ENCODE data around the gene PLCL1. TPM values are rescaled to one million over a fixed set of nuclear protein-coding genes. Genes with fewer than 3 reads are reported as not detected.

PLCL1 gene
- polyA plus RNA-seq, 1 experiment, result 0.09 TPM

DNA sequence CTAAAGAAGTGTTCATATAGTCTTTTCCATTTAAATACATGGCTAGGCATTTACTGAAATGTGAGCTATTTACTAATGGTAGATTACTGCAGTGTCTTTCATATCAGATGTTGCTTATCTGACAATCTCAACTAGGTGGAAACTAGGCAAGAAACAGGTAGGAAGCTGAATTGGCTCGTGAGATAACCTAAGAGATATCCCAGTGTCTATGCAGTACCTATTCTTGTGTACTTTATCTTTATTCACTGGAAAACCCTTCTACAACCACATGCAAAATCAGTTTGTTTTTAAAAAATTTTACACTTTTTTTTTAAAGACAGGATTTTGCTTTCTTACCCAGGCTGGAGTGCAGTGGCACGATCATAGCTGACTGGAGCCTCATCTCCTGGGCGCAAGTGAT is 63.8 kb downstream of the PLCL1 start:
- Histone ChIP-seq H3K36me3 (ENCODE audit: control insufficient read depth, insufficient read depth, low read length) (no peaks in the 10 kb centered on the region), H3K4me3 (ENCODE audit: low read depth, low read length) (no peak overlapping the region), H3K27me3 (ENCODE audit: control insufficient read depth, insufficient read depth, low read length) (no peaks in the 10 kb centered on the region)
- CTCF ChIA-PET, result interaction anchor here (0.6 to 0.7 kb wide), 2 partner anchors 9 to 185 kb away, joined by 3 read pairs; no protein-coding TSS in a partner anchor
- POLR2A ChIA-PET, result no interaction called here
- DNase-seq (ENCODE audit: low read depth), result no peak
- TF ChIP-seq CTCF (IDR thresholded peaks at IDR 0.05; ENCODE audit: insufficient read depth, low read depth, low read length), result no peak

DNA sequence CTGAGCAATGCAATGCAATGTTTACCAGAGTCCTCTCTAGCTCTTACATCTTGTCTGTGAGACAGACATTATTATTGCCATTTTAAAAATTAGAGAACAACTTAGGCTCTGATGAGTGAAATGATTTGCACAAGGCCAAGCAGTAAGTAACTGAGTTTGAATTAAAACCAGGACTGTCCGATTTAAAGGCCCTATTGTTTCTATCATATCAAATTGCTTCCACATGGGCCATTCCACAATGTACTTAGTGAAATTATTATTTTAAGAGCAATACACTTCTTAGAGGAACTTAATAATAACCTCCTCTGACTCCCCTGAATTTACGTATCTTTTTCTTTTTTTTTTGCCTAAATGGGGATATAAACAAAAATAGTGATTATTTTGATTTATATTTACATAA is 64.6 kb downstream of the PLCL1 start:
- H3K27me3 ChIP-seq (ENCODE audit: control insufficient read depth, insufficient read depth, low read length), result no peaks in the 10 kb centered on the region
- POLR2A ChIA-PET, result no interaction called here
- no peak for TF ChIP-seq CTCF (IDR thresholded peaks at IDR 0.05; ENCODE audit: insufficient read depth, low read depth, low read length)
- CTCF ChIA-PET, result interaction anchor here (0.7 kb wide), 1 partner anchor 185 kb away, joined by 3 read pairs; no protein-coding TSS in a partner anchor
- no peaks in the 10 kb centered on the region for H3K36me3 ChIP-seq (ENCODE audit: control insufficient read depth, insufficient read depth, low read length)
- H3K4me3 ChIP-seq (ENCODE audit: low read depth, low read length), result no peak overlapping the region
- no peak for DNase-seq (ENCODE audit: low read depth)

GRCh38 chr2:197869501-197870111 is 65.2 kb downstream of the PLCL1 start:
- Histone ChIP-seq H3K27me3 (ENCODE audit: control insufficient read depth, insufficient read depth, low read length) (no peaks in the 10 kb centered on the region), H3K4me3 (ENCODE audit: low read depth, low read length) (no peak overlapping the region), H3K36me3 (ENCODE audit: control insufficient read depth, insufficient read depth, low read length) (no peaks in the 10 kb centered on the region)
- CTCF ChIA-PET, result interaction anchor here (0.7 kb wide), 2 partner anchors 12 to 77 kb away, joined by 3 read pairs; no protein-coding TSS in a partner anchor
- TF ChIP-seq CTCF (IDR thresholded peaks at IDR 0.05; ENCODE audit: insufficient read depth, low read depth, low read length), result no peak
- POLR2A ChIA-PET, result no interaction called here
- DNase-seq (ENCODE audit: low read depth), result no peak

- Histone ChIP-seq H3K27me3 (ENCODE audit: control insufficient read depth, insufficient read depth, low read length) (no peaks in the 10 kb centered on the region), H3K36me3 (ENCODE audit: control insufficient read depth, insufficient read depth, low read length) (no peaks in the 10 kb centered on the region), H3K4me3 (ENCODE audit: low read depth, low read length) (no peak overlapping the region)
- no peak for DNase-seq (ENCODE audit: low read depth)
- ChIA-PET CTCF (interaction anchor here (0.7 kb wide), 2 partner anchors 12 to 76 kb away, joined by 3 read pairs; no protein-coding TSS in a partner anchor), POLR2A (no interaction called here)
- TF ChIP-seq CTCF (IDR thresholded peaks at IDR 0.05; ENCODE audit: insufficient read depth, low read depth, low read length), result no peak
These were observed 65.7 kb downstream of the PLCL1 start for GRCh38 chr2:197870137-197870536.

- Histone ChIP-seq H3K27me3 (ENCODE audit: control insufficient read depth, insufficient read depth, low read length) (no peaks in the 10 kb centered on the region), H3K4me3 (ENCODE audit: low read depth, low read length) (no peak overlapping the region), H3K36me3 (ENCODE audit: control insufficient read depth, insufficient read depth, low read length) (no peaks in the 10 kb centered on the region)
- CTCF ChIA-PET, result no interaction called here
- TF ChIP-seq CTCF (IDR thresholded peaks at IDR 0.05; ENCODE audit: insufficient read depth, low read depth, low read length), result no peak
- DNase-seq (ENCODE audit: low read depth), result no peak
- POLR2A ChIA-PET, result no interaction called here
These were observed 67.5 kb downstream of the PLCL1 start for GRCh38 chr2:197871780-197872456.
